NCI-H460 (cell line): Measurements from ENCODE around the gene IFT122. TPM values are rescaled to one million over a fixed set of nuclear protein-coding genes. Genes with fewer than 3 reads are reported as not detected.
"Not testable (repeated sequence)": the region's sequence is repeated elsewhere in the genome, so short reads cannot be mapped to it uniquely, and the experiment has no call there.

Experiments
- DNase-seq: peaks from one replicate; pipeline ENCODE4 v3.0.0-alpha.2; 2016; ENCODE audit warnings: low read depth; ENCODE audit errors: extremely low read depth
- total RNA-seq: library from RNA; depleted of rRNA; stranded (reverse); fragments of >200 nt; shearing (Covaris generic); gene quantifications from 2 replicates; pipeline ENCODE4 v1.2.3, GENCODE V29; 2014

The IFT122 gene
- total RNA-seq, 1 experiment from 2014 or later: 7.0 TPM

DNA sequence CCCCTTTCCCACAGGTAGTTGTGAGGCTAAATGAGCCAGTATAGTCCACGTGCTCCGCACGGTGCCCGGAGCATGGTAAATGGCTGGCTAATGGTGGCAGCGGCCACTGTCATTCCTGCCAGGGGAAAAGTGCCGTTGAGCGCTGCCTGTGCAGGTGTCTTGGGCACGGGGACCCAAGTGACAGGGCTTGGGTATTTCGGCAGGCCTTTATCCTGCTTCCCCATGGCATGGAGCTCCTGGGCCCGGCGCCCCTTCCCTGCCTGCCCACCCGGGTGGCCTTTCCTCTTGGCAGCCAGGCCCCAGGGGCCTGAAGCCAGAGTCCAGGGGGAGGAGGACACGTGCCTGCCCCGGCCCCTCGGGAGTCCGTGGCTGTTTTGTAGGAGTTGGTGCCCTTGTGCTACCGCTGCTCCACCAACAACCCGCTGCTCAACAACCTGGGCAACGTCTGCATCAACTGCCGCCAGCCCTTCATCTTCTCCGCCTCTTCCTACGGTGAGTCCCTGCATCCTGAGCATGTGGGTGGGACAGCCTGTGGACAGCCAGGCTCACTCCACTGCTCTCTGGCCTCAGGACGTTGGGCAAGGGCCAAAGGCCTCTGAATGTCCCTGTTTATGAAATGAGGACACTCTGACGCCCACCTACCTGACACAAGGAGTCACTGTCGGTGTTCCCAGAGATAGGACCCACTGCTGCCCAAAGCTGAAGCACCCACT is 75.2 kb downstream of the IFT122 start:
- not testable (repeated sequence) for DNase-seq

DNA sequence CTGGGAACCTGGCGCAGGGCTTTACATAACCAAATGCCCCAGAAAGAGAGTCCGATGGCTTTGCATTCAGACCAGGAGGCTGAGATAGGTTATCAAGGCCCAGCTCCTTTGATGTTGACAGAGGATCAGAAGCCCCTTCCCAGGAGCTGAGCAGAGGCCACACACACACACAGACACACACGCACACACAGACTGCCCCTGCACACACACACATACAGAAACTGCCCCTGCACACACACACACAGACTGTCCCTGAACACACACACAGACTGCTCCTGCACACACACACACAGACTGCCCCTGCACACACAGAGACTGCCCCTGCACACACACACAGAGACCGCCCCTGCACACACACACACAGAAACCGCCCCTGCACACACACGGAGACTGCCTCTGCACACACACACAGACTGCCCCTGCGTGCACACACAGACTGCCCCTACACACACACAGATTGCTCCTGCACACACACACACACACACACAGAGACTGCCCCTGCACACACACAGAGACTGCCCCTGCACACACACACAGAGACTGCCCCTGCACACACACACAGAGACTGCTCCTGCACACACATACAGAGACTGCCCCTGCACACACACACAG is 75.9 kb downstream of the IFT122 start:
- DNase-seq: not testable (repeated sequence)

DNA sequence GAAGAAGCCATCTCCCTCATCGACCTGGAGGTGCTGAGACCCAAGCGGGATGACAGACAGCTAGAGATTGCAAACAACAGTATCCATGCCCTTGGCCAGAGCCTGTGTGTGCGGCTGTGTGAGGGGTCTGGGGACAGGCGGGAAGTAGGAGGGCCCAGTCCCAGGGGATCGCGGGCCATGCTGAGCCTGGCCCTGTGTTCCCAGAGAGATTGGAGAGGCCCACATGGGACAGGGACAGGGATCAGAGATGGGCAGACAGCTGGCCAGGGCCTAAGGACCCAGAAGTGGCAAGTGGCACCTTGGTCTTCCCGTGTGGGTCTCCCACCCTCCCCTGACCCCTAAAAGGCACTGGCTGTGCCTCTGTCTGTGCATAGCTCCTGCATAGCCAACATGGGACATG is 77.5 kb downstream of the IFT122 start:
- DNase-seq: no peak

DNA sequence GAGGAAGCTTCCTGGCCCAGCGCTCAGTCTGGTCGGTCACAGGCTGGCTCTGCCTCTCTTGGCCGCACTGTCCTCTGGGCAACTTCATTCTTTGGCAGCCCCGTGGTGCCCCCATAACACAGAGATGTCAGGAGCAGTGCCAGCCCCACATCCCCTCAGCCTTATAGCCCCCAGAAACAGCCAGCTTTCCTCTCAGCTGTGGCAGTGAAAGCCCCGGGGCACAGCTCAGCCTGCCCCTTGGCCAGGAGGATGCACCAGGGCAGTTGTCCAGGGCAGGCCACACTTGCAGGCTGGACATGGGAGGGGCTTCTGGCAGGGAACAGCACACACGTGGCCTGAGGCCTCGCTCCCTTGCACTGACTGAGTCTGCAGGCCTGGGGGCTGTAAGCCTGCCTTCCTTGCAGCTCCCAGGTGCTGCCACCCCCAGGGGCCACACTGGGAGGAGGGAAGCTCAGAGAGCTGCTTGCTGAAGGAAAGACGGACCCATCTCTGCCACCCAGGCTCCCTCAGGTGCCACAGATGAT is 78.1 kb downstream of the IFT122 start:
- no peak for DNase-seq

DNA sequence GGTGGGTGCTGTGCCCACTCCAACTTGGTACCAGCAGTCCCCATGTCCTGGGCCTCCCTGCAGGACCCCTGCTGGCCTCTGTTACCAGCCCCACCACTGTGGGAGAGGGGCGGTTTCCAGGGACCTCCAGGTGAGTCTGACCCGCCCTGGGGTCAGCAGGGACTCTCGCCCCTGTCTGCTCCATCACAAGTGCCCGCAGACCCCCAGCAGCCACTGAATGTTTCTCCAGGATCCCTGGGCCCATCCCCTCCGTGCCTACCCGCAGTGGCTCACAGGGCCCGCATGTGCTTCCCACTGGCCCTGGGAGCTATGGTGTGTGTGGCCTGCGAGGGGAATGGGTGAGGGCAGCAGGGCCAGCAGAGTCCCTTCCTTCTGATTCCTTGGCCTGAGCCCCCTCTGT is 78.6 kb downstream of the IFT122 start:
- DNase-seq: no peak

DNA sequence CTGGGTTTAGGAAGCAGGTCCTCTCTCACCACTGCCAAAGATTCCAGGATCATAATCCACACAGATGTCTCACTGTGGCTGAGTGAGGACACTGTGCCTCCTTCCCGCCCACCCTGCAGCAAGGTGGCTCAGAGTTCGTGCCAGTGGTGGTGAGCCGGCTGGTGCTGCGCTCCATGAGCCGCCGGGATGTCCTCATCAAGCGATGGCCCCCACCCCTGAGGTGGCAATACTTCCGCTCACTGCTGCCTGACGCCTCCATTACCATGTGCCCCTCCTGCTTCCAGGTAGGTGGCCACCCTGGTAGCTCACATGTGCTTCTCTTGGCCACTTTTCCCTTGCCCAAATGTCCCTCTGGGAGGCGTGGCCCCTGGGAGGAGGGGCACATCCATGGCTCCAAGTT is 79.4 kb downstream of the IFT122 start:
- no peak for DNase-seq

DNA sequence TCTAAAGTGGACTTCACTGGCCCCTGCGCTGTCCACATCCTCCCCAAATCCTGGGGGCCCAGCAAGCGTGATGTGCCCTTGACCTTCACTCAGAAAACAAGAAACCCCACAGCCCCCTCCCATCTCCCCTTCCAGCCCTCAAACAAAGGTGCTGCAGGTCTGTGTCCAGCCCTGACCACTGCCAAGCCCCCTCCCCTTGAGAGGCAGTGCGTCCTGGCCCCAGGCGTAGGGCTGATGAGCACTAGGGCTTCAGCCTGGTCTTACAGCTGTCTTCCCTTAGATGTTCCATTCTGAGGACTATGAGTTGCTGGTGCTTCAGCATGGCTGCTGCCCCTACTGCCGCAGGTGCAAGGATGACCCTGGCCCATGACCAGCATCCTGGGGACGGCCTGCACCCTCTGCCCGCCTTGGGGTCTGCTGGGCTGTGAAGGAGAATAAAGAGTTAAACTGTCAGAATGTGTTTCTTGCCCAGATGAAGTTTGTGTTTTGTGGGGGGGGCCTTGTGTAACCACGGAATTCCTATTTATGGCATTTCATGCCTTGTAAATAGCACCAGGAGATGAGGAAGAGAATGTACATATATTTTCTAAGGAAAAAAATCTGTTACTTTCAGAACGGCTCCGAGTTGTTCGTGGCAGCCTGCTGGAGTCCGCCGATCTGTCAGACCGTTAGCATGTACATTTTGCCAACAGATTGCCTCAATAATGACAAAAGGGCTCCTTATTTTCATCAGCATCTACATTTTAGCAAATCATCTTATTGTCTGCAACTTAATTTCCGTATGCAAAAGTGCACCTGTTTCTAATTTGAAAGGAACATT is 80.1 kb downstream of the IFT122 start:
- no peak for DNase-seq

DNA sequence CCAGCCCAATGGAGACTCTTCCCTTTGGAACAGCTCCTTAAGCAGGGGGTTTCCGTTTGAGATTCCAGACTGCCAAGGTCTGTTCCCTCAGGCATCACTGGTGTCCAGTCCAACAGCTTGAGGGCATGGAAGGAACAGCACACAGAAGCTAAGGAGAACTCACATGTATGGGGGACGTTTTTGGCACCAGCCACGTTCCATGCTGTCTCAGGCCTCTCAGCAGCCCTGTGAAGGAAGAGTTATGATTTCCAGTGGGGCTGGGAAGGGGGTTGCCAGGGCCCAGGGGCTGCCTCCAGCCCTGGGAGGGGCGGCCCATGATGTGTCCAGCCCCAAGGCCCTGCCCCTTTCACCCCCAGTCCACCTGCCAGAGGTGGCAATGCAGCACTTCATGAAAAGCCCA is 80.9 kb downstream of the IFT122 start:
- DNase-seq: no peak

DNA sequence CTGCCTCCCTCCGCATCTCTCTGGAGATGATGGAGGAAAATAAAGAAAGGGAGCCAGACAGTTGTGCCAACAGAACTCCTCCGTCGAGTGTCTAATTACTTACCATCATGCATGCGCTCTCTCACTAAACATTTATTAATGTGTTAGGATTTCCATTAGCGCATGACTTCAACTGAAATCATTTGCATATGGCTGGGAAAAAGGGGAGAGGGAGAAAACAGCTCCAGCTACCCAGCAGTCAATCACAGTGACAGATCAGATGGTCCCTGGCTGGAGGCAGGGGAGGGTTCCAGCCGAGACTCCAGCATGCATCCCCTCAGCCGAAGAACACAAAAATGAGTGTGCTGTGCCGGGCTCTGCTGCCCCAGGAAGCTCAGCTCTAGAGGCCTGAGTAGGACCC is 81.6 kb downstream of the IFT122 start:
- no peak for DNase-seq

DNA sequence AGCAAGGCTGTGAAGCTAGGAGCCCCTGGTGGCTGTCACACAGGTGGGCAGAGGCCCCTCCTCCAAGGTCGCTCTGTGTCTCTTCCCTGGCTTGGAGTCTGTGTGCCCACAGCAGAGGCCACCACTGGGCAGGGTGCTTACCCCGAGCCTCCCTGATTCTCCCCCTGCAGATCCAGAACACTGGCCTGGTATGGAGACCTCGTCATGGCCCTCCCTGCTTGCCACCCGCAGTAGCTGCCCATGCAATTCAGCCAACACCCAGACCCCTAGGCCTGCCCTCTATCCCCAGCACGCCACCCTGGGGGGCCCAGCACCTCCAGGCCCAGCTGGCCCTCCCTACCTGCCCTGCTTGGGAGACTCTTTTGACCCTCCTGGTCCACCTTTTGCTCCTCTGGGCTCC is 82.9 kb downstream of the IFT122 start:
- DNase-seq: no peak

DNA sequence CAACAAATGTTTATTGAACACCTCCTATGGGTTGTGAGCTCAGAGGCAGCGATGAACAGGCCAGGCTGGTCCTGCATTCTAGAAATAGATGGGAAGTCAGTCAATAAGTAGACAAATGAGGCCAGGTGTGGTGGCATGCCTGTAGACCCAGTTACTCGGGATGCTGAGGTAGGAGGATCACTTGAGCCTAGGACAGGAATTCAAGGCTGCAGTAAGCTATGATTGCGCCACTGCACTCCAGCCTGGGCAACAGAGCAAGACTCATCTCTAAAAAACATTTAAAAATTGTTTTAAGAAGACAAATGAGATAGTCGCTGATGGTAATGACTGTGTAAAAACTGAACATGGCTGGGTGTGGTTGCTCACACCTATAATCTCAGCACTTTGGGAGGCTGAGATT is 84.1 kb downstream of the IFT122 start:
- DNase-seq: no peak

DNA sequence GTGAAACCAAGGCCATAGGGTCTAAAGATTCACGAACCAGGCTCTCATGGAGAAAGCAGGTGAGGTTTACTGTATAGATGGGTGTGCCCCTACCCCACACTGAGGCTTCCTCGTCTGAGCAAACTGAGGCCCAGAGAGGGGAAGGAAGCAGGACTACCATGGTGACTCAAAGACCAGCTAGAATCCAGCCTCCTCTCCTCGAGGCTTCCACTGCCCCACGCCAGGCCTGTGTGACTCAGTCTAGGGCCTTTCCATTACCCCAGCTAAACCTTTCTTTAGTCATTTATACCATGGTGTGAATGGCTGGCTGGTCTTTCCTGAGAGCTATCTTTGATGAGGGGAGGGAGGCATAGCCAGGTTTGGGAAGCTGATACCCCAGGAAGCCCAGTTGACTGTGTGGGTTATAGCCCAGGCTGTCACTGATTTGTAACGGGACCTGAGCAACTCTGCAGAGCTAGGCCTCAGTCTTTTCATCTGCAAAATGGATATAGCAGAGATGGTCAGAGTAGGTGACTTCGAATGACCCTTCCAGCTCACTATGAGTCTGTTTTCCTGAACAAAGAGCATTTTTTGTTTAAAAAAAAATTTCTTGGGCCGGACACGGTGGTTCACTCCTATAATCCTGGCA is 85.4 kb downstream of the IFT122 start:
- DNase-seq: no peak

DNA sequence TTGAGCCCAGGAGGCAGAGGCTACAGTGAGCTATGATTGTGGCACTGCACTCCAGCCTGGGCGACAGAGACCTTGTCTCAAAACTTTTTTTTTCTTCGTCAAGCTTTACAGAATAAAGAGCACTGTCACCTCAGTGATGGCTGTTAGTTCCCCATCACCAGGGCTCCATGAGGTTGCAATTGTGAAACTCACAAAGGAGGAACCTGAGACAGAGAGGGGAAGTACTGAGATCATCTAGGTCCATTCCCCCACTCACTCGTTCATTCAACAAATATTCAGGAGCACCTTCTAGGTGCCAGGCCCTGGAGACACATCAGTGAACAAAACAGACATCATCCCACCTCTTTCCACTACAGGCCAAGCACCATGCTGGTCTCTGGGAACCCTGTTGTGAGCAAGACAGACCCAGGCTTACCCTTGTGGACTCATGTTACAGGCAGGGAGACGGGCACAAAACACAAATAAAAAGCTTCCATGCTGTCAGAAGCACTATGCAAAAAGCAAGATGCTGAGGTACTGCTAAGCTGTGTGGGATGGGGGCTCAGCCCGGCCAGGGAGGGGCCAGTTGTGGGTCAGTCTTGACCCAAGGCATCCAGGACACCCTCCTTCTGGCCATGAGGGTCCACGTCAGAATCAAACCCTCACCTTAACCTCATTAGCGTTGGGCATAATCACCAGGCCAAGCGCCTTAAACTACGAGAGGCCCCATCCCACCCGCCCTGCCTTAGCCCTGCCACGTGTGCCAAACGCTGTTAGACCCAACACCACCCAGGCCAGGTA is 86.3 kb downstream of the IFT122 start:
- DNase-seq: no peak

DNA sequence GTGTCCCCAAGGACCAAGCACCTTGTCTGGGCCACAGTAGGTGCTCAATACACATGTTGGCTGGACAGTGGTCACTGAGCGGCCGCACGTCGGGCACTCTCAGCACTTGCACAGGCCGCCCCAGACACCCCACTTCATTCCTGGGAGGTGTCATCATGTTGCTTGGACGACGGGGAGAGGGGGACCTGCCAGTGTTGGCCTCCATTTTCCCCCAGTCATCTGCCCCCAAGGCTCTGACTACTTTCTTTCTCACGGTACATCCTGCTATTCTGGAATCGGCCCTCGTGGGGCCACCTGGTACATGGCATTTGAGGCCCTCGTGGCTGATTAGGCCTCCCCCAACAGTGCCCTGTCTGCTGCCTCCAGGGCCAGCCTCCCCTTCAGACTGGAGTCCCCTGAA is 87.2 kb downstream of the IFT122 start:
- no peak for DNase-seq

DNA sequence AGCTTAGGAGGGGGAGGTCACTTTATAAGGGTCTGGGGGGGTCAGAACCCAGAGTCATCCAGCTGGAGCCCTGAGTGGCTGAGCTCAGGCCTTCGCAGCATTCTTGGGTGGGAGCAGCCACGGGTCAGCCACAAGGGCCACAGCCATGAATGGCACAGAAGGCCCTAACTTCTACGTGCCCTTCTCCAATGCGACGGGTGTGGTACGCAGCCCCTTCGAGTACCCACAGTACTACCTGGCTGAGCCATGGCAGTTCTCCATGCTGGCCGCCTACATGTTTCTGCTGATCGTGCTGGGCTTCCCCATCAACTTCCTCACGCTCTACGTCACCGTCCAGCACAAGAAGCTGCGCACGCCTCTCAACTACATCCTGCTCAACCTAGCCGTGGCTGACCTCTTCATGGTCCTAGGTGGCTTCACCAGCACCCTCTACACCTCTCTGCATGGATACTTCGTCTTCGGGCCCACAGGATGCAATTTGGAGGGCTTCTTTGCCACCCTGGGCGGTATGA is 88.6 kb downstream of the IFT122 start, which contains the start of gene RHO:
Gene RHO, plus strand, starts transcription at position 51 of the 512 bp plus-strand sequence. Its CDS starts 95 bp downstream, at position 146.
- DNase-seq: no peak

DNA sequence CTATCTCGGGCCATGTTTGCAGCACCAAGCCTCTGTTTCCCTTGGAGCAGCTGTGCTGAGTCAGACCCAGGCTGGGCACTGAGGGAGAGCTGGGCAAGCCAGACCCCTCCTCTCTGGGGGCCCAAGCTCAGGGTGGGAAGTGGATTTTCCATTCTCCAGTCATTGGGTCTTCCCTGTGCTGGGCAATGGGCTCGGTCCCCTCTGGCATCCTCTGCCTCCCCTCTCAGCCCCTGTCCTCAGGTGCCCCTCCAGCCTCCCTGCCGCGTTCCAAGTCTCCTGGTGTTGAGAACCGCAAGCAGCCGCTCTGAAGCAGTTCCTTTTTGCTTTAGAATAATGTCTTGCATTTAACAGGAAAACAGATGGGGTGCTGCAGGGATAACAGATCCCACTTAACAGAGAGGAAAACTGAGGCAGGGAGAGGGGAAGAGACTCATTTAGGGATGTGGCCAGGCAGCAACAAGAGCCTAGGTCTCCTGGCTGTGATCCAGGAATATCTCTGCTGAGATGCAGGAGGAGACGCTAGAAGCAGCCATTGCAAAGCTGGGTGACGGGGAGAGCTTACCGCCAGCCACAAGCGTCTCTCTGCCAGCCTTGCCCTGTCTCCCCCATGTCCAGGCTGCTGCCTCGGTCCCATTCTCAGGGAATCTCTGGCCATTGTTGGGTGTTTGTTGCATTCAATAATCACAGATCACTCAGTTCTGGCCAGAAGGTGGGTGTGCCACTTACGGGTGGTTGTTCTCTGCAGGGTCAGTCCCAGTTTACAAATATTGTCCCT is 89.6 kb downstream of the IFT122 start:
- DNase-seq: no peak

DNA sequence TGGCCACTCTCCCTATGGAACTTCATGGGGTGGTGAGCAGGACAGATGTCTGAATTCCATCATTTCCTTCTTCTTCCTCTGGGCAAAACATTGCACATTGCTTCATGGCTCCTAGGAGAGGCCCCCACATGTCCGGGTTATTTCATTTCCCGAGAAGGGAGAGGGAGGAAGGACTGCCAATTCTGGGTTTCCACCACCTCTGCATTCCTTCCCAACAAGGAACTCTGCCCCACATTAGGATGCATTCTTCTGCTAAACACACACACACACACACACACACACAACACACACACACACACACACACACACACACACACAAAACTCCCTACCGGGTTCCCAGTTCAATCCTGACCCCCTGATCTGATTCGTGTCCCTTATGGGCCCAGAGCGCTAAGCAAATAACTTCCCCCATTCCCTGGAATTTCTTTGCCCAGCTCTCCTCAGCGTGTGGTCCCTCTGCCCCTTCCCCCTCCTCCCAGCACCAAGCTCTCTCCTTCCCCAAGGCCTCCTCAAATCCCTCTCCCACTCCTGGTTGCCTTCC is 90.3 kb downstream of the IFT122 start:
- no peak for DNase-seq

DNA sequence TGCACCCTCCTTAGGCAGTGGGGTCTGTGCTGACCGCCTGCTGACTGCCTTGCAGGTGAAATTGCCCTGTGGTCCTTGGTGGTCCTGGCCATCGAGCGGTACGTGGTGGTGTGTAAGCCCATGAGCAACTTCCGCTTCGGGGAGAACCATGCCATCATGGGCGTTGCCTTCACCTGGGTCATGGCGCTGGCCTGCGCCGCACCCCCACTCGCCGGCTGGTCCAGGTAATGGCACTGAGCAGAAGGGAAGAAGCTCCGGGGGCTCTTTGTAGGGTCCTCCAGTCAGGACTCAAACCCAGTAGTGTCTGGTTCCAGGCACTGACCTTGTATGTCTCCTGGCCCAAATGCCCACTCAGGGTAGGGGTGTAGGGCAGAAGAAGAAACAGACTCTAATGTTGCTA is 90.8 kb downstream of the IFT122 start:
- DNase-seq: no peak

DNA sequence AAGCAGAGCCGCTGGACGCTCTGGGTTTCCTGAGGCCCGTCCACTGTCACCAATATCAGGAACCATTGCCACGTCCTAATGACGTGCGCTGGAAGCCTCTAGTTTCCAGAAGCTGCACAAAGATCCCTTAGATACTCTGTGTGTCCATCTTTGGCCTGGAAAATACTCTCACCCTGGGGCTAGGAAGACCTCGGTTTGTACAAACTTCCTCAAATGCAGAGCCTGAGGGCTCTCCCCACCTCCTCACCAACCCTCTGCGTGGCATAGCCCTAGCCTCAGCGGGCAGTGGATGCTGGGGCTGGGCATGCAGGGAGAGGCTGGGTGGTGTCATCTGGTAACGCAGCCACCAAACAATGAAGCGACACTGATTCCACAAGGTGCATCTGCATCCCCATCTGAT is 91.7 kb downstream of the IFT122 start:
- DNase-seq: no peak
